Activated T-helper 1 cell treated with anti-CD3 and anti-CD28 coated beads, Interleukin-2, amount 50 U/mL, for 16 hours (primary cell): ENCODE measurements around the gene RHOF.
"Not testable (repeated sequence)": the region's sequence is repeated elsewhere in the genome, so short reads cannot be mapped to it uniquely, and the experiment has no call there.

ENCODE experiments used
- DNase-seq, 2 donors: peaks; one replicate each; pipeline ENCODE4 v3.0.0-alpha.2; 2020; ENCODE audit warnings: low read depth in 1 of 2, low spot score in 1 of 2

RHOF gene

DNA sequence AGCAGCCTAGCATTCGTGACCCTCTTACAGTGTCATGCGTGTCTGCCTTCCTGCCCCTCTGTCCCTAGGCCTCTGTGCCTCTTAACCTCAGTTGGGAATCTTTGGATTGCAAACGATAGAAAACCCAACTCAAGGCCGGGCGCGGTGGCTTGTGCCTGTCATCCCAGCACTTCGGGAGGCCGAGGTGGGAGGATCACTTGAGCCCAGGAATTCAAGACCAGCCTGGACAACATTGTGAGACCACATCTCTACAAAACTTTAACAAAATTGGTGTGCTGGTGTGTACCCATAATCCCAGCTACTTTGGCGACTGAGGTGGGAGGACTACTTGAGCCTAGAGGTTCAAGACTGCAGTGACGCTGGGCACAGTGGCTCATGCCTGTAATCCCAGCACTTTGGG is 44.2 kb downstream of the RHOF start:
- no peak for DNase-seq

- DNase-seq: no peak
Measured at GRCh38 chr12:121748571-121749265, 44.8 kb downstream of the RHOF start.

DNA sequence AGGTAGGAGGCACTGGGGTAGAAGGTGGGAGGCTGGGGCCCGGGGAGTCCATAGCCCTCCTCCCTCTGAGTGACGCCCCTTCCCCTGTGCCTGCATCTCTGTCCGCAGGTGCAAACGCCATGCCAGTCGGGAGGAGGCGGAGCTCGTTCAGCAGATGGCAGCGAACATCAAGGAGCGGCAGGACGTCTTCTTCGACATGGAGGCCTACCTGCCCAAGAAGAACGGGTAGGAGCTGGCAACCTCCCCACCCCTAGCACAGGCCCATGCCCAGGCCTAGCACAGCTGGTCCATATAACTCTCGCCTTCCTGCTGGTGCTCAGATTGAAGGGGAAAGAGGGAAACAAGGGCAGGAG is 45.3 kb downstream of the RHOF start:
- DNase-seq: no peak

- not testable (repeated sequence) for DNase-seq
Measured at GRCh38 chr12:121745545-121745944, 47.9 kb downstream of the RHOF start.

DNA sequence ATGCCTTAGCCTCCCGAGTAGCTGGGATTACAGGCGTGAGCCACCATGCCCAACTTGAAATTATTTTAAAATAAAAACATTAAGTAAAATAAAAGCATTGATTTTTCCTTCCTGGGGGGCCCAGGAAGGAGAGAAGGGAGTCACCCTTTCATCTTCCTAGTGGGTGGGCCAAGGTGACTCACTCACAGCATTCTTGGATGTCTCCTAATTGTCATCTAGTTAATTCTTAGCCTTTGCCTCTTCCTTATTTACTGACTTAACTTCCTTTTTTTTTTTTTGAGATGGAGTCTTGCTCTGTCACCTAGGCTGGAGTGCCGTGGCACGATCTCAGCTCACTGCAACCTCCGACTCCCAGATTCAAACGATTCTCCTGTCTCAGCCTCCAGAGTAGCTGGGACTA is 51.7 kb downstream of the RHOF start:
- no peak for DNase-seq

DNA sequence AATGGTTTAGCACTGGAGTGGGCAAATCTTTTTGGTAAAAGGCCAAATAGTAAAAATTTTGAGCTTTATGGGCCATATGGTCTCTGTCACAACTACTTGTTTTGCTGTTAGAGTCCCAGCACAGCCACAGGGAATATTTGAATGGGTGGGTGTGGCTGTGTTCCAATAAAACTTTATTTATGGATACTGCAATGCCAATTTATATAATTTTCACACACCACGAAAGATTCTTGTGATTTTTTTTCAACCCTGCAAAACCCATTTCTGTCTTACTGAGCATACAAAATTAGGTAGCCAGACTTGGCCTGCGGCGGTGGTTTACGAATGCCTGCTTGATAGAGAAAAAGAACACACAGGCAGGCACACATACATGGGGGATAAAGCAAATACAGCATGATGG is 52.6 kb downstream of the RHOF start:
- DNase-seq: no peak

DNA sequence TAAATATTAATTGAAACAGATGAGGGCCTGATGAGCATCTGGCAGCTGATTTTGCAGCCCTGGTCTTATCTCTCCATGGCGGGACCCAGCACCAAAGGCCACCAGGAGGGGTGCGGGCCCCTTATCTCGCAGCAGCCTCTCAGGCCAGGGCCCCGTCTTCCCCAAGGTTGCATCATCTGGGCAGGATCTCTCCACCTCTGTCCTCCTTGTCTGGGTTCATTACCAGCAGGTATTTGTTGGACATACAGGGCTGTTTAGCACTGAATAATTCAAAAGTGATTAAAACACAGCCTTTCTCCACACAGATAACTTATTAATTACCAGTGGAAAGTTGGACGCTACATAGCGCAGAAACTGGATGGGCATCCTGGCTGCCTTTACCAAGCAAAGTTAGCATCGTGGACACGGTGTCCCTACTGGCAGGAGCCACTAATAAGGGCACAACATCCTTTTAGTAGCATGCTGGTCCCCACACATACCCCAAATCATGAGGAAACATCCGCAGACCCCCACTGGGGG is 55.1 kb downstream of the RHOF start:
- no peak for DNase-seq

DNA sequence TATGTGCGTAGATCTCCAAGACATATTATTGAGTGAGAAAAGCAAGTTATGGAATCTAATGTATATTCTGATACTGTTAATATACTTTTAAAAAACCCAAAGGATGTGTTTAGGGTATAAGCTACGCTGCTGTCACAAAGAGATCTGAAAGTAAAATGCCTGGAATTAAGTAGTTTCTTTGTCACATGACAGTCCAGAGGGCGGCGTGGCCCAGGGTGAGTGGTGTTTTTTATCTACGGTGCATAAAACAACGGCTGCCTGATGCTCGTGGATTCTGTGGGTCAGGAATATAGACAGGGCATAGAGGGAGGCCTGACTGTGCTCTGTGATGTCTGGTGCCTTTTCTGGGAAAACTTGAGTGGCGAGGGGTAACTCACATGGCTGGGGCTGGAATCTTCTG is 59.6 kb downstream of the RHOF start:
- no peak for DNase-seq

DNA sequence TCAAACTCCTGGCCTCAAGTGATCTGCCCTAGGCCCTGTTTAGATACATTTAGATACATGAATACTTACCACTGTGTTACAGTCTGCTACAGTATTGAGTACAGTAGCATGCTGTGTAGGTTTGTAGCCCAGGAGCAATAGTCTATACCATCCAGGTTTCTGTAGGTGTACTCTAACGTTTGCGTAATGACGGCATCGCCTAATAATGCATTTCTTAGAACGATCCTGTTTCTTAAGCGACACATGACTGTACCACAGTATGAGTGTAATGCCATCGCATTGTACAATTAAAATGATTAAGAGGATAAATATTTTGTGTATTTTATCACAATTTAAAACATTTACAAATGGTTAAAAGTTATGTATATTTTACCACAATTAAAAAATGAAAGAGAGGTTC is 62.0 kb downstream of the RHOF start:
- no peak for DNase-seq

GRCh38 chr12:121729021-121729420 is 64.5 kb downstream of the RHOF start:
- DNase-seq: no peak
